SU-DHL-6 (cell line): Measurements from ENCODE around the gene ERRFI1.

Source experiments
- H2AFZ ChIP-seq: fragments of 200-600 bp; sonication (generic); 2 replicates; pipeline ENCODE4 v1.6.1; 2014; ENCODE audit warnings: low read depth, mild to moderate bottlenecking, moderate library complexity, mixed read lengths, antibody characterized with exemption, low read length; ENCODE audit not compliant: severe bottlenecking
- H3F3A ChIP-seq: fragments of 200-600 bp; shearing (Covaris generic); 2 replicates; pipeline ENCODE4 v1.6.0; 2016; ENCODE audit warnings: antibody characterized with exemption, mild to moderate bottlenecking; ENCODE audit not compliant: insufficient read depth
- H3K27ac ChIP-seq: fragments of 200-600 bp; sonication (generic); 2 replicates; pipeline ENCODE4 v1.5.1; 2016; ENCODE audit warnings: low read depth, mild to moderate bottlenecking, low read length, moderate library complexity, mixed read lengths
- H3K27me3 ChIP-seq: fragments of 200-600 bp; sonication (generic), shearing (Covaris generic); 2 replicates; pipeline ENCODE4 v1.6.0; 2014; ENCODE audit warnings: mild to moderate bottlenecking, low read length
- H3K36me3 ChIP-seq: fragments of 200-600 bp; sonication (generic); 2 replicates; pipeline ENCODE4 v1.6.1; 2014; ENCODE audit warnings: mild to moderate bottlenecking, low read length, mixed read lengths
- H3K4me2 ChIP-seq: fragments of 300-600, 200-600 bp; shearing (Covaris generic), sonication (generic); 2 replicates; pipeline ENCODE4 v1.6.0; 2014; ENCODE audit warnings: low read length, low read depth, mild to moderate bottlenecking; ENCODE audit not compliant: poor library complexity, severe bottlenecking
- H3K4me3 ChIP-seq: fragments of 200-600 bp; sonication (generic); 2 replicates; pipeline ENCODE4 v1.5.1; 2014; ENCODE audit warnings: antibody characterized with exemption, low read length, mild to moderate bottlenecking, mixed read lengths; ENCODE audit not compliant: insufficient read depth, poor library complexity, severe bottlenecking
- H3K79me2 ChIP-seq: fragments of 200-600 bp; sonication (generic); 2 replicates; pipeline ENCODE4 v1.6.1; 2014; ENCODE audit warnings: mild to moderate bottlenecking, low read length, moderate library complexity; ENCODE audit not compliant: insufficient read depth
- H3K9ac ChIP-seq: fragments of 200-600 bp; sonication (generic); 2 replicates; pipeline ENCODE4 v1.7.0; 2014; ENCODE audit warnings: mild to moderate bottlenecking, low read length
- H3K9me2 ChIP-seq: fragments of 200-600 bp; sonication (generic); replicated peaks from 2 replicates; pipeline ENCODE4 v1.6.1; 2014; ENCODE audit warnings: low read length; ENCODE audit not compliant: insufficient read depth
- H3K9me3 ChIP-seq: fragments of 200-600 bp; sonication (generic); 2 replicates; pipeline ENCODE4 v1.6.1; 2014; ENCODE audit warnings: low read length, mixed read lengths; ENCODE audit not compliant: insufficient read depth
- H4K20me1 ChIP-seq: fragments of 200-600 bp; sonication (generic); 2 replicates; pipeline ENCODE4 v1.6.1; 2014; ENCODE audit warnings: low read depth, mild to moderate bottlenecking, antibody characterized with exemption, low read length, moderate library complexity, mixed read lengths
- EZH2phosphoT487 ChIP-seq: fragments of 200-600 bp; sonication (generic), shearing (Covaris generic); conservative IDR thresholded peaks from 2 replicates; pipeline ENCODE4 v1.6.1; 2018; ENCODE audit warnings: mild to moderate bottlenecking, antibody characterized with exemption, low read length, moderate library complexity, mixed read lengths
- TF ChIP-seq, protein P1 (sequence below): fragments of 200-600 bp; sonication (generic); IDR thresholded peaks from one replicate; pipeline ENCODE4 v1.5.1; 2017; ENCODE audit warnings: antibody characterized with exemption, mild to moderate bottlenecking, low read length, moderate library complexity; ENCODE audit not compliant: insufficient read depth, poor library complexity, severe bottlenecking

Gene ERRFI1

GRCh38 chr1:8062861-8063260, 36.8 kb upstream of the ERRFI1 start:
- no peaks in the 10 kb centered on the region for H3K27me3 ChIP-seq
- no peaks in the 10 kb centered on the region for H3K9me2 ChIP-seq
- H3K4me3 ChIP-seq = no peak overlapping the region
- no peaks in the 10 kb centered on the region for H3K9me3 ChIP-seq
- no peak overlapping the region for H2AFZ ChIP-seq
- H3K27ac ChIP-seq = no peak overlapping the region
- no peak overlapping the region for H3K4me2 ChIP-seq
- TF ChIP-seq EZH2phosphoT487 = no peak
- TF ChIP-seq, protein P1, sequence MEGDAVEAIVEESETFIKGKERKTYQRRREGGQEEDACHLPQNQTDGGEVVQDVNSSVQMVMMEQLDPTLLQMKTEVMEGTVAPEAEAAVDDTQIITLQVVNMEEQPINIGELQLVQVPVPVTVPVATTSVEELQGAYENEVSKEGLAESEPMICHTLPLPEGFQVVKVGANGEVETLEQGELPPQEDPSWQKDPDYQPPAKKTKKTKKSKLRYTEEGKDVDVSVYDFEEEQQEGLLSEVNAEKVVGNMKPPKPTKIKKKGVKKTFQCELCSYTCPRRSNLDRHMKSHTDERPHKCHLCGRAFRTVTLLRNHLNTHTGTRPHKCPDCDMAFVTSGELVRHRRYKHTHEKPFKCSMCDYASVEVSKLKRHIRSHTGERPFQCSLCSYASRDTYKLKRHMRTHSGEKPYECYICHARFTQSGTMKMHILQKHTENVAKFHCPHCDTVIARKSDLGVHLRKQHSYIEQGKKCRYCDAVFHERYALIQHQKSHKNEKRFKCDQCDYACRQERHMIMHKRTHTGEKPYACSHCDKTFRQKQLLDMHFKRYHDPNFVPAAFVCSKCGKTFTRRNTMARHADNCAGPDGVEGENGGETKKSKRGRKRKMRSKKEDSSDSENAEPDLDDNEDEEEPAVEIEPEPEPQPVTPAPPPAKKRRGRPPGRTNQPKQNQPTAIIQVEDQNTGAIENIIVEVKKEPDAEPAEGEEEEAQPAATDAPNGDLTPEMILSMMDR = no peak
- H4K20me1 ChIP-seq = no peaks in the 10 kb centered on the region
- no peaks in the 10 kb centered on the region for H3F3A ChIP-seq
- no peak overlapping the region for H3K9ac ChIP-seq
- H3K79me2 ChIP-seq = no peaks in the 10 kb centered on the region
- H3K36me3 ChIP-seq = no peaks in the 10 kb centered on the region

GRCh38 chr1:8061673-8062386, 35.7 kb upstream of the ERRFI1 start:
- Histone ChIP-seq H3F3A (no peaks in the 10 kb centered on the region), H3K27ac (no peak overlapping the region), H3K36me3 (no peaks in the 10 kb centered on the region), H3K9me2 (no peaks in the 10 kb centered on the region), H4K20me1 (no peaks in the 10 kb centered on the region), H2AFZ (no peak overlapping the region), H3K9ac (no peak overlapping the region), H3K27me3 (no peaks in the 10 kb centered on the region), H3K79me2 (no peaks in the 10 kb centered on the region), H3K9me3 (no peaks in the 10 kb centered on the region), H3K4me2 (no peak overlapping the region), H3K4me3 (no peak overlapping the region)
- no peak for TF ChIP-seq EZH2phosphoT487
- TF ChIP-seq, protein P1 = no peak

GRCh38 chr1:8061210-8061609, 35.1 kb upstream of the ERRFI1 start:
- Histone ChIP-seq H2AFZ (no peak overlapping the region), H3K4me3 (no peak overlapping the region), H3K9me2 (no peaks in the 10 kb centered on the region), H3K36me3 (no peaks in the 10 kb centered on the region), H3K79me2 (no peaks in the 10 kb centered on the region), H3F3A (no peaks in the 10 kb centered on the region), H3K9ac (no peak overlapping the region), H4K20me1 (no peaks in the 10 kb centered on the region), H3K27me3 (no peaks in the 10 kb centered on the region), H3K4me2 (no peak overlapping the region), H3K9me3 (no peaks in the 10 kb centered on the region), H3K27ac (no peak overlapping the region)
- TF ChIP-seq, protein P1 = no peak
- no peak for TF ChIP-seq EZH2phosphoT487
